Activated CD8-positive, alpha-beta memory T cell treated with anti-CD3 and anti-CD28 coated beads, Interleukin-2, amount 50 U/mL, for 1 hour (primary cell): ENCODE data around the gene ERCC6L.
A peak's percentile ranks its signal among the peaks of the same experiment; 100 is the strongest.

ENCODE experiments used
- DNase-seq: peaks from one replicate; pipeline ENCODE4 v3.0.0-alpha.2; 2020; ENCODE audit errors: extremely low read depth

Gene ERCC6L, protein sequence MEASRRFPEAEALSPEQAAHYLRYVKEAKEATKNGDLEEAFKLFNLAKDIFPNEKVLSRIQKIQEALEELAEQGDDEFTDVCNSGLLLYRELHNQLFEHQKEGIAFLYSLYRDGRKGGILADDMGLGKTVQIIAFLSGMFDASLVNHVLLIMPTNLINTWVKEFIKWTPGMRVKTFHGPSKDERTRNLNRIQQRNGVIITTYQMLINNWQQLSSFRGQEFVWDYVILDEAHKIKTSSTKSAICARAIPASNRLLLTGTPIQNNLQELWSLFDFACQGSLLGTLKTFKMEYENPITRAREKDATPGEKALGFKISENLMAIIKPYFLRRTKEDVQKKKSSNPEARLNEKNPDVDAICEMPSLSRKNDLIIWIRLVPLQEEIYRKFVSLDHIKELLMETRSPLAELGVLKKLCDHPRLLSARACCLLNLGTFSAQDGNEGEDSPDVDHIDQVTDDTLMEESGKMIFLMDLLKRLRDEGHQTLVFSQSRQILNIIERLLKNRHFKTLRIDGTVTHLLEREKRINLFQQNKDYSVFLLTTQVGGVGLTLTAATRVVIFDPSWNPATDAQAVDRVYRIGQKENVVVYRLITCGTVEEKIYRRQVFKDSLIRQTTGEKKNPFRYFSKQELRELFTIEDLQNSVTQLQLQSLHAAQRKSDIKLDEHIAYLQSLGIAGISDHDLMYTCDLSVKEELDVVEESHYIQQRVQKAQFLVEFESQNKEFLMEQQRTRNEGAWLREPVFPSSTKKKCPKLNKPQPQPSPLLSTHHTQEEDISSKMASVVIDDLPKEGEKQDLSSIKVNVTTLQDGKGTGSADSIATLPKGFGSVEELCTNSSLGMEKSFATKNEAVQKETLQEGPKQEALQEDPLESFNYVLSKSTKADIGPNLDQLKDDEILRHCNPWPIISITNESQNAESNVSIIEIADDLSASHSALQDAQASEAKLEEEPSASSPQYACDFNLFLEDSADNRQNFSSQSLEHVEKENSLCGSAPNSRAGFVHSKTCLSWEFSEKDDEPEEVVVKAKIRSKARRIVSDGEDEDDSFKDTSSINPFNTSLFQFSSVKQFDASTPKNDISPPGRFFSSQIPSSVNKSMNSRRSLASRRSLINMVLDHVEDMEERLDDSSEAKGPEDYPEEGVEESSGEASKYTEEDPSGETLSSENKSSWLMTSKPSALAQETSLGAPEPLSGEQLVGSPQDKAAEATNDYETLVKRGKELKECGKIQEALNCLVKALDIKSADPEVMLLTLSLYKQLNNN

DNA sequence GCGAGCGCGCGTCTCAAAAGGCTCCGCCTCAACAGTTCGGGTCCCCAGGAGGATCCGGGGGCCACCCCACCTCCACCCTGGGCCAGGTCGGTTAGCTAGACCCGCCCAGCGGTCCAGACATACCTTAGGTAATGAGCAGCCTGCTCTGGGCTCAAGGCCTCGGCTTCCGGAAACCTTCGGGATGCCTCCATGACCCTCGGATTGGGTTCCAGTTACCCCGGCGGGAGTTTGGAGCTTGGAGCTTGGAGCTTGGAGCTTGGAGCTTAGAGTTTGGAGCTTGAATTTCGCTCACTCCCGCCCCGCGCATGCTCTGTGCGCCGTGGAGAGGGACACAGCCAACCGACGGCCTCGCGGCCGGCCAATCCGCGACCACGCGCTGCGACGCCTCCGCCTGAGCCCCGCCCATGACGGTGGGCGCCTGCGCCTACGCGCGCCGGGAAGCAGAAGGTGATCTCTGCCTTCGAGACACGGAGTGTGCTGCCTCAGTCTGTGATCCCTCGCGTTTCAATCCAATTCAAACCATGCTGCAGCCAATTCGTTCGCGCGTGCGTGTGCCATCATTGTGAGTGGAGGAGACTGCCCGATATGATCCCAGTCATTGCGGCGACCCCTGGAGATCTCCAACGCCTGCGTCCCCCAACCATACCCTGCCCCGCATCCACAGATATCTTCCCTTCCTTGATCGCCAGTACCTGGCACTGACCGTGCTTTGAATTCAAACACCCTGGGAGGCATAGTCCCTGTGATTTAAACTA lies at the start of gene ERCC6L:
TSS of gene ERCC6L (minus strand) at position 307 of the 755 bp plus-strand sequence. CDS start at position 191, 116 bp downstream.
- peak; percentile 41 for DNase-seq

DNA sequence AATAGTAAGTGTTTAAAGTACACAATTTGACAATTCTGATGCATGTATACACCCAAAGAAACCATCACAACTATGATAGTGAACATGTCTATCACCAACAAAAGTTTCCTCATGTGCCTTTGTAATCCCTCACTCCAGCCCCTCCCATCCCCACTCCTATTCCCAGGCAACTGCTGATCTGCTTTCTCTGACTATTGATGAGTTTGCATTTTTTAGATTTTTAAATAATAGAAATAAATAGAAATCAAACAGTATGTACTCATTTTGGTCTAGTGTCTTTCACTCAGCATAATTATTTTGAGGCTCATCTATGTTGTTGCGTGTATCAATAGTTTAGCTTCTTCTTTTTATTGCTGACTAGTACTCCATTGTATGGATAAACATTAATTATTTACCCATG lies 43.5 kb upstream of the ERCC6L start:
- no peak for DNase-seq

DNA sequence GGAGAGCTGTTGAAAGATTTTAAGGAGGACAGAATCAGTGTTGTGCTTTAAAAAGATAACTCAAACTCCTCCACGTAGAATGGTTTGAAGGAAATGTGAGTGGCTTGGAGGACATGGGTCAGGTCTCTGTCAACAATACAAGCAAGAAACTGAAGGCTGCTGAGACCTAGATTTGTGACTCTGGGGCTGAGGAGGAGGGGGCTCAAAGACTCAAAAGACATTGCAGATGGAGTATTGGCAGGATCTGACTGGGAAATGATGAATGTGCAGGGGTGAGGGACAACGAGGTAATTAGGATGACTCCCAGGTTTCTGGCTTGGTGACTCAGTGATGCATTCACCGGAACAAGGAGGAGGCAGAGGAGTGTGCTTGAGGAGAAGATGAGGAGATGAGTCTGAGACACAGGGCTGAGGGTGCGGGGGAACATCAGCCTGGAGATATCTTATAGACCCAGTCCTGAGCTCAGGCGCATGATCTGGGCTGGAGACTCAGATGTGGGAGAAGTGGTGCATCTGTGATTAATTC lies 41.6 kb upstream of the ERCC6L start:
- DNase-seq = no peak

DNA sequence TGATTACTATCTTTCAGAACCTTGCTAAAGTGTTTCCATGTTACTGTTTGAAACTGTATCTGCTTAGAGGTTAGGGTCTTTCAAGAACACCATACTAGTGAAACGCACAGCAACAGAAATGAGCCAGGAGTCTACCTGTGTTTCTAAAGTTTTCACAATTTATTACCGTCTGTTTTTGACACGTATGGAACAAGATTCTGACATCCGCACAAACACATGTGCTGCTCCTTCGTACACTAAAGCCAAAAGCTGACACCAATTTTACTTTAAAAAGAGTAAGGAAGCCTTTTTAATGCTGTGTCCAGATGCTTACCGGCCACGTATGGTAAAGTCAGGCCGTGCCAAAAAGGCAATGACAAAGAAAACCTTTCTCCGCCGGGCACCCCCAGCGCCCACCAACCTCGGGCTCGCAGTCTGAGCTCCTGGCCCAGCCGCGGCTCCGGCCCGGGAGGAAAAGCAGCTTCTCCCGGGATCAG lies 37.7 kb upstream of the ERCC6L start:
- no peak for DNase-seq

DNA sequence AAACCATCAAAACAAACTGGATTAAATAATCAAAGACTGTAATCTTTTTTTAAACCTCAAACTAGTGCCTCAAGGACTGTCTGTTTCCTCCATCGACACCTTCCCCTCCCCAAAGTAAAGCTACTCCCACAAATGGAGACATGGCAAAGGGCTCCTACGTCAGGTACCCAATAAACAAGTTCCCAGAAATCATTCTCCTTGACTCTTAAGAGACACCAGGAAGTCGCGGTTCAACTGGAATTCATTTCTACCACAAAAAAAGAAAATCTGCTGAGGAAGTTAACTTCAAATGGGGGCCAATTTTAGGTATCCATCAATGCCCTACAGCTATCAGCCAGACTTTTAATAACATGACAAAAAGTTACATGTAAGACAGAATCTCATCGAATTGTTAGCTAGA lies 35.7 kb upstream of the ERCC6L start:
- no peak for DNase-seq

DNA sequence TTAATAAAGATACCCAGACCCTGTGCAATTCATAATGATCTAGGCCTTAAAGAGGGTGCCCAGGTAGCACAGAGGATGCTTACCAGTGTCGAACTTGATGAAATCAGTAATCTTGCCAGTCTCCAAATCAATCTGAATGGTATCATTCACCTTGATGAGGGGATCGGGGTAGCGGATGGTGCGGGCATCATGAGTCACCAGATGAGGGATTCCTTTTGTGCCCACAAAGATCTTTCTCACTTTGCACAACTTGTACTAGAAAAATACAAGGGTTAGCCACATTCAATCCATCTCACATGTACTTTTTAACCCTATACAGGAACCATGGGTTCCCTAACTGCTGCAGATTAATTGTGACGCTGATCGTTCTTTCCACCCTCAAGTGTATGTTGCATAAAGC lies 34.9 kb upstream of the ERCC6L start:
- DNase-seq = no peak

DNA sequence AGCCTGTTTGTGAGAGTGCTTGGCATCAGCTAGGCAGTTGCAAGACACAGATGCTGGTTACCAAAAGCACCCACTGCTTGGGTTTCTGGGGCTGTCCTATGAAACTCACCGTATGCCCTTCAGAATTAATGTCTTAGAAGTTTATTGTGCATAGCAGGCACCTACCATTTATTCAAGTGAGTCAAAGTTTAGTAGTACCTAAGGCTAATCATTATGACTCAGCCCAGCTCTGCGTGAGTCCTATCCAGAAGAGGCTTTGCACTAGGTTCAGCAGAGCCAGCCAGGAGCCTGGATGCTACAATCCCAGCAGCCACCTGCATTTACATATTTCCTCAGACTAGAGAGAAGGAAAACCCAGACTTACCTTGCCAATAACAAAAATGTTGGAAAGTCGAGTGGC lies 34.0 kb upstream of the ERCC6L start:
- DNase-seq = no peak

DNA sequence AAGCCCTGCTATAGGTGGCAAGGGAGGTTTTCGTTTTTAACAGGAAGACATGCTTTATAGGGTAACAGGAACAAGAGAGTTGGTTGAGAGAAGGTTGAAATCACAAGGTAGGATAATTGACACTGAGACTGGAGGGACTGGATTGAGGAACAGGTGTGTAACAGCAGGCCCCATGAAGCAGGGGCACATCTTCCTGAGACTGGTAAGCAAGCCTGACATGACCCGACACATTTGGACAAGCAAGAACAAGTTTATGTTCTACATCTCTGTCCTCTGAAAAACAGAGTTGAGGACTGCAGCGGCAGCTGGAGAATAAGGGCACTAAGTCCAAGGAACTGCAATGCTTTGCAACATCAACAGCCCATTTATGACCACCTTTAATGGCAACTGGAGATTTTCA lies 33.0 kb upstream of the ERCC6L start:
- no peak for DNase-seq

DNA sequence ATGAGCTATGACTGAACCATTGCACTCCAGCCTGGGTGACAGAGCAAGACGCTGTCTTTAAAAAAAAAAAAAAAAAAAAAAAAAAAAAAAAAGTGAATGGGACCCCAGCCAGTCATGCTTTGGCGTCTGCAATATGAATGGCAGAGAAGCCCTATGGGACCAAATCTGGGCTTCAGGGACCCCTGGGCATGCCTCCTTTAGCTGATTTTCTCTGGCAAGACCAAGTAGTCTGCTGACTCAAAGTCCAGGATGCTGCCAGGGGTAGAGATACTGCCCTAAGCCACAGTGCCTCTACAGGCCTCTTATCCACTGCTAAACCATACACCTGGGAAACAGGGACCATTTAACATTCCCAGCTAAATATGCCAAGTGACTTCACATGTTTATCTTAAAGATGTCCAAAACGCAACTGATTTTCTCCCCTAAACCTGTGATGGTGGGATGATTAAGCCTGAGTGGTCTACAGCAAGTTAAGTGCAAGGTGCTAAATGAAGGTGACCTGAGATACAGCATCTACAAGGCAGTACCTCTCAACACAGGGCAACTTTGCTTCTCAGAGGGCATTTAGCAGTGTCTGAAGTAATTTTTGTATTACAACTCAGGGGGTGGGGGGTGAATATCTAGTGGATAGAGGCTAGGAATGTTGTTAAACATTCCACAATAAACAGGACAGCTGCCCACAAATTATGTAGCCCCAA lies 32.4 kb upstream of the ERCC6L start:
- no peak for DNase-seq

DNA sequence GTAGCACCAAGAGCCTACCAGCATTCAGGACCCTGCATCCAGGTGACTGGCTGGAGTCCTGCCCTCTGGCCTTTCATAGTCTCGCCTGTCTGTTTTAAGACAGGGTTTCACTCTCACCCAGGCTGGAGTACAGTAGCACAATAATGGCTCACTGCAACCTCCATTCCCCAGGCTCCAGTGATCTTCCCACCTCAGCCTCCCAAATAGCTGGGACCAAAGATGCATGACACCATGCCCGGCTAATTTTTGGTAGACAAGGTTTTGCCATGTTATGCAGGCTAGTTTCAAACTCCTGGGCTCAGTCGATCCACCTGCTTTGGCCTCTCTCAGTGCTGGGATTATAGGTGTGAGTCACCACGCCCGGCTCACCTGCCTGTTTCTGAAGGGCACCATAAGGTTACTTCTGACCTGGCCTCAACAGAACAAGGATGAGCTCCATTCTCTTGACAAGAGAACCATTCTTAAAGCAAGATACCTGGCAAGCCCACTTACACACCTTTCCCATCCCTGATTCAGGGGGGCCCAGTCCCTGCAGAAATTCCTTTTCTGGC lies 31.6 kb upstream of the ERCC6L start:
- DNase-seq = no peak

DNA sequence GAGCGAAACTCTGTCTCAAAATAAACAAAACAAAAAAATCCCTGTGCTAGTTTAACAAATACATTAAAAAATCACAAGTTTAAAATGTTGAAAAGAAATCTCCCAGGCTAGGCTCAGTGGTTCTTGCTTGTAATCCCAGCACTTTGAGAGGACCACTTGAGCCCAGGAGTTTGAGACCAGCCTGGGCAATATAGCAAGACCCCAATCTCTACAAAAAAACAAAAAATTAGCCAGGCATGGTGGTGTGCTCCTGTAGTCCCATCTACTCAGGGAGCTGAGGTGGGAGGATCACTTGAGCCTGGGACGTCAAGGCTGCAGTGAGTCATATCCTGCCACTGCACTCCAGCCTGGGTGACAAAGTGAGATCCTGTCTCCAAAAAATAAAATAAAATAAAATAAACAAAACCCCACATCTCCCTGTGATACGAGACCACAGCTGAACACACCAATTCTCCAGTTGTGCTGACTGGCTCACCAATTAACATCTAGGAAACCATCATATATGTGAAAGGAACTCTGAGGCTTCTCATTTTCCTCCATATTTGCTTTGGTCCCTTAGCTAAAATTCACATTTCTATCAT lies 30.9 kb upstream of the ERCC6L start:
- no peak for DNase-seq

DNA sequence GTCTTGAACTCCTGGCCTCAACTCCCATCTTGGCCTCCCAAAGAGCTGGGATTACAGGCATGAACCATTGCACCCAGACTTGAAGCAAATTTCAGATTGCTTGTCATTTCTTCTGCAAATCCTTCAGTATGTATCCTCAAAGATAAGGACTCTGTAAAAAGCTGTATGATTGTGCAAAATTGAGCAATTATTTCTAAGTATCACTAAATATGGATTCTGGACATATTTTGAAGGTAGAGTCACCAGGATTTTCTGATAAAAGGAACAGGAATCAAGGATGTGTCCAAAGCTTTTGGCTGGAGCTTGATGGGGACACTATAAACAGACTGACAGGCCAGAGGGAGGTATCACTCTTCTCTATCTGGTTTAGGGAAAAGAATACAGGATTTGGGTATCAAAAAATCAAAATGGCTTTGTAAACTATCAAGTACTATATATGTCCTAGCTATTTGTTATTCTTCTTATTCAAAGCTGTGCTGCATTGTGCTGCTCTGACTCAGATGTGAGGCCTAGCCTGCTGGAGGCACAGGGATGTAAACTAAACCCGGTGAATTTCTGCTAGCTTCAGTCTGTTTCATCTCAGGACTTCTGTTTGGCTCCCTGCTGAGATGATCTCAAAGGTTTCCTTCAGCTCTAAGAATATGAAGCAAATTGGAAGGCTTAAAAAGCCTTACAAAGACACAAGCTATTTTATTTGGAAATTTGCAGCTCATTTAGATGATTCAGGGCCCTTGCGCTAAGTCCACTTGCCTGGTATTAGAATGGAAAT lies 30.0 kb upstream of the ERCC6L start:
- no peak for DNase-seq

DNA sequence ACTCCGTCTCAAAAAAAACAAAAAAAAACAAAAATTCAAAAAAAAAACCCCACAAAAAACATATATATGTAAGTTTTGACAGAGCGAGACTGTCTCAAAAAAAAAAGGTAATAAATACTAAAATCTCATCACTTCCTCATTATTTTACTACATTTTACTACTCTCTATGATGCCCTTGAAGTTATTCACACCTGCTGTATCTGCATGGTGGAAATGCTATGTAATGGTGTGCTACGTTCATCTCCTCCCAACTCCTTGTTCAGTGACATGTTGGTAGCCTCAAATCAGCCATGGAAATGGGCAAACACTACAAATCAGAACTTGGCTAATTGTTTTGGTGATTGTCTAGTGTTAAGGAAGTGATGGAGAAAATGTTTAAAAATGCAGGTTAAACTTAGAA lies 26.4 kb upstream of the ERCC6L start:
- no peak for DNase-seq

DNA sequence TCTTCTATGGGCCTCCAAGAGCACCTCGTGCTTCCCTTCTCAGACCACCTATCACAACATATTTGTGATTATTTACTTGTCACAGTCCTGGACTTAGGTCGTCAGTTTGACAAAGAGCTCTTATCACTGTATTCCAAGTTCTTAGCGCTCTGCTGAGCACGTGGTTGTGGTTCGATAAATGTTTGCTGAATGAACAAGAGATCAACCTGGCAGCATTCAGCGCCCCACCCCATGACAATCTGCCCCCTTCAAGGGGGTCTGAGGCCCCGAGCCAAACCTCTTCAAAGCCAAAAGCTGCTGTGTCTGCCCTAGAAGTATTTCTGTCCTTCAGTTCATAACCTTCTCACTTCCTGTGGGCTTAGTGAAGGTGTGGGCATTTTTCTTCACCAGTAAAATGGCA lies 23.2 kb upstream of the ERCC6L start:
- no peak for DNase-seq

DNA sequence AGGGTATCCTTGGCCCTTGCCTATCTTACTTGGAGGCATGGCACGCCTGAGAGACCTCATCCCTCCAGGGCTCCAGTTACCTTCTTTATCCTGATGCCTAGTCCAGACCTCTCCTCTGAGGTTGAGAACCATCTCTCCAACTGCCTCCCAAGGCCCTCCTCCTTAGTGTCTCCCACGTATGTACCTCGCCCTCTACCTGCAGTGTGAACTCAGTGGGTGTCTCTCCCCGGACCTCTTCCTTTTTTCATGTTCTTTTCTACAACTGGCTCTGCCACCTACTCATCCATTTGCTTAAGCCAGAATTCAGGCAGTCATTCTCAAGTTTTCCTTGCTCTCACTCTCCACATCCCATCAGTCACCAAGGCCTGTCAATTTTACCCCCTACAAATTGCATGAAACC lies 21.6 kb upstream of the ERCC6L start:
- DNase-seq = no peak

DNA sequence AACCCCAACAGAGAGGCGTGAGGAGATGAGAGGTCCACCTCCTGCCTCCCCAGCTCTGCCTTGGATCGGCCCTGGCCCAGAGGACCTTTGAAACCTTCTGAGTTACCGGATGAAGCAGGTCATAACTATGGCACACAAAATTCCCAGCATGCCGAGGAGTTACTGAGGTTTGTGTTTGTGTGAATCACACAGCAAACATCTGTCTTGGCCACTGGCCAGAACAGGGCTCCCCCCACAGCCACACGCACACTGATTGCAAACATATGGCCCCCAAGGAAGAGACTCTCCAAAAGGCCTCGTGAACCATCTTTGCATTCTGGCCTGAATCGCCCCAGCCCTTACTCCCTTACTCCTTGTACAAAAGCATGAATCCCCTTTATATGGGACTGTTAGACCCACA lies 19.3 kb upstream of the ERCC6L start:
- no peak for DNase-seq

DNA sequence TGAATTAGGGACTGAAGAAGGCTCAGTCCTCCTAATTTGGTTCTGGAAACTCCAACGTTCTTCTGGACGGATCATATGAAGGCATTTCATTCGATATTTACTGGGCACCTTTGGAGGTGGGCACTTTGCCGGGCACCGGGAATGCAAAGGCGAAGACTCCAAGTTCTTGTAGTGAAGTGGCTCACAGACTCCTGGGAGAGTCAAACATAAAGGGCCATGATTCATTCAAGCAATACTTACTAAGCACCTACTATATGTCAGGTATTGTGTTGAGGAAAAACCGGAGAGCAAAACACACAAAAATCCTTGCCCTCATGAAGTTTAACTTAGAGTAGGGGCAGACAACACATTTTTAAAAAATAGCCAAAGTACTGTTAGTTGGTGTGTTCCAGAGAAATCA lies 17.0 kb upstream of the ERCC6L start:
- DNase-seq = no peak

DNA sequence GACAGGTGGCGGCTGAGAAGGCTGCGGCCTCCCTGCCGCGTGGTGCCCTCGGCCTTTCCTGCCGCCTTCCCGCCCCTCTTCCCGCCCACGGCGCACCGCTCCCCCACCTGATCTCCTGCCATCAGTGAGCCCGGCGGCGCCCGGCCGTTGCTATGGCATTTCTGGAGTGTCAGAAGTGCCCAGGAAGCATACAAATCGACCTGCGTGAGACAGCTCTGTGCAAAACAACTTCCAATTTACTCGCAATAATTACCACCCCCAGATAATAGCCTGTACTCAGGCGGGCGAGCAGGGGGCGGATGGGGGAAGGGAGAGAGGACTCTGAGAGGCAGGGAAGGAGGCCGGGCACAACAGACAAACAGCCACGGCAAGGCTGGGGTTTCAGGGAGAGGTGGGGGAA lies 16.6 kb upstream of the ERCC6L start:
- no peak for DNase-seq

DNA sequence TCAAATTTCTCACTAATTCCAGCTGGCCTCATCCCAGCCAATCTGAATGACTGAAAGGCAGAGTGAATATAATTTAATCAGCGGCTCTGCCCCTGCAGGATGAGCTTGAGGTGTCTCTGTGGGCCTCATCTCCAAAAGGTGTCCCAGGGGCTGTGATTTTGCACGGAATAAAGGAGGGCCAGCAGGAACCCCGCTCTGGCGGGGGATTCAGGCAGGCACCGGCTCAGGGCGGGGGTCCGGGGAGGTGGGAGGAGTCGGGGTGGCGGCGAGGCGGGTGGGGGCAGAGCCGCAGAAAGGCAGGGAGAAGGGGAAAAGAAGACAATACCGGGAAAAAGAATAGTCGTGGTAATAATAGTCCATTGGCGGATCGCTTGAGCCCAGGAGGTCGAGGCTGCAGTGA lies 16.0 kb upstream of the ERCC6L start:
- DNase-seq = no peak
